ENCODE measurements around the gene TAS2R42. TPM values are rescaled to one million over a fixed set of nuclear protein-coding genes. Genes with fewer than 3 reads are reported as not detected.
A peak's percentile ranks its signal among the peaks of the same experiment; 100 is the strongest.

Gene TAS2R42
- not detected in 2 replicates for total RNA-seq
- polyA plus RNA-seq (2012), result not detected

- DNase-seq (ENCODE audit: low read depth), result no peak
These were observed at the start of gene TAS2R42 for GRCh38 chr12:11186837-11187236. Gene TAS2R42, minus strand, starts transcription at chr12:11186937. Its CDS starts 0 bp downstream, at chr12:11186937.

- no peak for DNase-seq (ENCODE audit: low read depth)
These were observed 46.8 kb upstream of the TAS2R42 start for GRCh38 chr12:11233532-11233931.

- DNase-seq (ENCODE audit: low read depth), result peak; percentile 59
These were observed 41.7 kb upstream of the TAS2R42 start for GRCh38 chr12:11228296-11228879.

- peak; percentile 42 for DNase-seq (ENCODE audit: low read depth)
These were observed 40.6 kb upstream of the TAS2R42 start for GRCh38 chr12:11227373-11227772.

GRCh38 chr12:11209113-11209512 is 22.4 kb upstream of the TAS2R42 start:
- DNase-seq (ENCODE audit: low read depth), result no peak

- no peak for DNase-seq (ENCODE audit: low read depth)
These were observed 17.4 kb upstream of the TAS2R42 start for GRCh38 chr12:11204173-11204572.

GRCh38 chr12:11202811-11203210 is 16.1 kb upstream of the TAS2R42 start:
- no peak for DNase-seq (ENCODE audit: low read depth)

GRCh38 chr12:11183011-11183410 is 3.7 kb downstream of the TAS2R42 start:
- no peak for DNase-seq (ENCODE audit: low read depth)

GRCh38 chr12:11182529-11182928 is 4.2 kb downstream of the TAS2R42 start:
- no peak for DNase-seq (ENCODE audit: low read depth)

GRCh38 chr12:11178250-11178649 is 8.5 kb downstream of the TAS2R42 start:
- DNase-seq (ENCODE audit: low read depth), result no peak

GRCh38 chr12:11174022-11174421 is 12.7 kb downstream of the TAS2R42 start:
- DNase-seq (ENCODE audit: low read depth), result no peak

GRCh38 chr12:11171969-11172675 is 14.6 kb downstream of the TAS2R42 start:
- no peak for DNase-seq (ENCODE audit: low read depth)

- DNase-seq (ENCODE audit: low read depth), result peak; percentile 98
These were observed 15.4 kb downstream of the TAS2R42 start, which contains the start of gene SMIM10L1 for GRCh38 chr12:11171145-11171968. Gene SMIM10L1, plus strand, starts transcription at chr12:11171194. Its CDS starts 163 bp downstream, at chr12:11171357.

GRCh38 chr12:11170810-11171144 is 16.0 kb downstream of the TAS2R42 start:
- DNase-seq (ENCODE audit: low read depth), result no peak

GRCh38 chr12:11166300-11166699 is 20.4 kb downstream of the TAS2R42 start:
- no peak for DNase-seq (ENCODE audit: low read depth)

GRCh38 chr12:11164384-11164783 is 22.4 kb downstream of the TAS2R42 start:
- DNase-seq (ENCODE audit: low read depth), result no peak

GRCh38 chr12:11162502-11162901 is 24.2 kb downstream of the TAS2R42 start:
- DNase-seq (ENCODE audit: low read depth), result no peak

- peak; percentile 10 for DNase-seq (ENCODE audit: low read depth)
These were observed 27.8 kb downstream of the TAS2R42 start for GRCh38 chr12:11158885-11159444.

- DNase-seq (ENCODE audit: low read depth), result no peak
These were observed 32.3 kb downstream of the TAS2R42 start for GRCh38 chr12:11154400-11154925.

- DNase-seq (ENCODE audit: low read depth), result peak; percentile 13
These were observed 34.0 kb downstream of the TAS2R42 start for GRCh38 chr12:11152725-11153124.

GRCh38 chr12:11150832-11151231 is 35.9 kb downstream of the TAS2R42 start:
- DNase-seq (ENCODE audit: low read depth), result no peak
